Activated CD4-positive, alpha-beta T cell treated with anti-CD3 and anti-CD28 coated beads for 24 hours (primary cell): ENCODE measurements around the gene G0S2.
"Not testable (repeated sequence)": the region's sequence is repeated elsewhere in the genome, so short reads cannot be mapped to it uniquely, and the experiment has no call there.

Source experiments
- DNase-seq, 2 donors: peaks; one replicate each; pipeline ENCODE4 v3.0.0-alpha.2; 2020; ENCODE audit warnings: low read depth in 2 of 2

Gene G0S2

DNA sequence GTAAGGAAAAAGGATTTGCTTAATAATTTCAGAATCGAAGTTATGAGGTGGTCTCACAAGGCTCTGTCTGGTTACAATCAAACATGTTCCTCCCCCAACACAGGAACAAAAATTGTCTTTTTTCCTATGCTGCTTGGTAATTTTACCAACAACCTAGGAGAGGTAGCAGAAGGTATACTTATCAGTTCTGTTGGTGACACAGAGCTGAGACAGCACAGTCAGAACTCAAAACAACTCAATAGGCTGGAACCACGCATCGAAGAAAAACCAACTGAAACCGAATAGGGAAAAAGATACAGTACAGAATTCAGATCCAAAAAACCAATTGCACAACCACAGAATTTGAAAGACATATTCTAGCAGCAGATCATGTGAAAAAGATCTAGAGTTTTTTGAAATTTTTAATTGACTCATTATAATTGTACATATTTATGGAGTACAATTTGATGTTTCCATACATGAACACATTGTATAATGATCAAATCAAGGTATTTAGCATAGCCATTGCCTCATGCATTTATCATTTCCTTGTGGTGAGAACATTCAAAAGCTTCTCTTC is 3.8 kb downstream of the G0S2 start:
- DNase-seq, result no peak

DNA sequence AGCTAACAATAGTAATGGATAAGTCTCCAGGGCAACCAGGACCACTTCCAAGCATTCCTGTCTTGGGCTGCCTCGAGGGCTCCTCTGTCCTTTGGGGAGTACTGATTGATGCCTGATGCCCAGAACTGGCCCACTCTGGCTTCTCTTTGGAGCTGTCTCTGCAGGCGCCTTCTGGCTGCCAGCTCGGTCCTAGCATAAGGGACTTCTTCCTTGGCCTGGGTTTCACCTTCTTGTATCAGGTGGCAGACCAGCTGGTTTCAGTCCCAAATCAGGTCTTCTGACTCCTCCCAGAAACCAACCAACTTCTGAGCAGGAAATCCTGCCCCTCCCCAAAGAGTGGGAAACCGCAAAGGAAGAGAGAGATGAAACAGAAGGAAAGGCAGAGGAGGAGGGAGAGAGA is 10.6 kb downstream of the G0S2 start:
- DNase-seq, result no peak

DNA sequence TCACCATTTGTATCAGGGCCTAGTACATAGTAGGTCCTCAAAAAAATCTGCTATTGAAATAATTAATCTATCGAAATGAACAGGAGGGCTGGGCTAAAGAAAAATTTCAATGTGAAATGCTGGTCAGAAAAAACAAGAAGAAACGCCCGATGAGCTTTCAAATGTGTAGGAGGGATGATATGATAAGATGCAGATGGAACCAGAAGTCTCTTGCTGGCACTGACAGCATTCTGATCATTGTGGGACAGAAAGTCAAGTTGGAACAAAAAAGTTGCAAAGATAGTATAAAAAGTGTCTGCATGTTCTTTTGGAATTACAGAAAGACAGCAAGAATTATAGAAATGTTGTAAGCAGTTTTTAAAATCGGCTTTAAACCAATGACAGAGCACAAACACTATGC is 11.1 kb downstream of the G0S2 start:
- DNase-seq, result no peak

DNA sequence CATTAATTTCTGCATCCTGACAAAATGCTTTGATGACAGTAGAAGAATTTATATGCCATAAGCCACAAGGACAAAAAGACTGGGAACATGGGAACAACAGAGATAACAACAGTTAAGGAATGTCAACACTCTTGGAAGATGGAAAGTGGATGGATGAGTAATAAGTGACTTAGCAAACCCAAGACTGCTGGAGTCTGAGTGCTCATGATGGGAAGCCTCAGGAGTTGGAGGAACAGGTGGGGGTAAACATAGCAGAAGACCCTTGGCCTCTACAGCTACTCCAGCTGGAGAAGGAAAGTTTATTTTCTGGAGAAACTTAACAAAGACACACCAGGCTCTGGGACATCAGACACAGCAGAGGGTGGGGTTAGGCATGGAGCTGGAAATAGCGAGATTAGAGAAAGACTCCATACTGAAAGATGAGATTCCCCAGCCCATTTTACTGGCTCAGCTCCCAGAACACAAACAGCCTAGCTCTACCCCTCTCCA is 13.6 kb downstream of the G0S2 start:
- DNase-seq, result no peak

DNA sequence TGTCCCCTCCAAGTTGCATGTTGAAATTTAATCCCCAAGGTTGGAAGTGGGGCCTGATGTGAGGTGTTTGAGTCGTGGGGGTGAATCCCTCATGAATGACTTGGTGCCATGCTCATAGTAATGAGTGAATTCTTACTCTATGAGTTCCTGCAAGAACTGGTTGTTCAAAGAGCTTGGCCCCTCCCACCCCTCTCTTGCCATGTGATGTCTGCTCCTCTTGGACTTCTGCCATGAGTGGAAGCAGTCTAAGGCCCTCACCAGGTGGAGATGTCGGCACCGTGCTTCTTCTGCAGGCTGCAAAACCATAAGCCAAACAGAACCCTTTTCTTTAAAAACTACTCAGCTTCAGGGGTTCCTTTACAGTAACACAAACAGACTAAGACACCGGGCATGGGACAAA is 14.3 kb downstream of the G0S2 start:
- DNase-seq, result no peak

DNA sequence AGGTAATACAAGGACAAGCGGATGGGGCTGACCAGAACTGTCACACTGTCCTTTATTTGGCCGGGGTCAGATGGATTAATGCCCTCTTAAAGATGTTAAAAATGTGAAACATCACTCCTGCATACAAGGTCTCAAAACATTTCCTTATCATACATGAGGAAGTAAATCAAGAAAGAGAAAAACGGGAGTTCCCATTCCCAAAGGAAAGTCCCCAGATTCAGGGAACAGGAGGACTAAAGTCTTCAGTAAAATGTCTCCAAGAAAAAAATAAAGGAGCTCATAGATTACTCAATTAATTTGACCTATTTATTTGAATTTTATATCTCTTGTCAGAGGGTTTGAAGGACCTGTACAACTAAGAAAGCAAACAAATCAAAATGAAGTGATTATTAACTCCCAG is 16.0 kb downstream of the G0S2 start:
- no peak for DNase-seq

DNA sequence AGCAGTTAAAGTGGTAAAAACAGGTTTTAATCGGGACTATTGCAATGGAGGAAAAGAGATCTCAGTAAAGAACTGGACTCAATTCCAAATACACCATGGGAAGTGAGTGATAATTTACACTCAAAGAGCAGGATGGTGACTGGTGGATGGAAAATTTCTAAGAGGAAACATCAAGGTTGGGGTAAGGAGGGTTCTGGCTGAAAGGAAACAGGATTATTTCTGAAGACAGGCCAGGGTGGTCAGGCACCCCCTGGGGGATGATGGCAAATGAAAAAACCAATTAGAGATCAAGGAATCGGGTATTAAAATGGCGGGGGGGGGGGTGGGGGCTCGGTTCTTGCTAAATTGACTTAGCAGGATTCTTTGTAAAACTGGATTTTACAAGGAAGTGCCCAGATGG is 17.1 kb downstream of the G0S2 start:
- DNase-seq, result no peak

DNA sequence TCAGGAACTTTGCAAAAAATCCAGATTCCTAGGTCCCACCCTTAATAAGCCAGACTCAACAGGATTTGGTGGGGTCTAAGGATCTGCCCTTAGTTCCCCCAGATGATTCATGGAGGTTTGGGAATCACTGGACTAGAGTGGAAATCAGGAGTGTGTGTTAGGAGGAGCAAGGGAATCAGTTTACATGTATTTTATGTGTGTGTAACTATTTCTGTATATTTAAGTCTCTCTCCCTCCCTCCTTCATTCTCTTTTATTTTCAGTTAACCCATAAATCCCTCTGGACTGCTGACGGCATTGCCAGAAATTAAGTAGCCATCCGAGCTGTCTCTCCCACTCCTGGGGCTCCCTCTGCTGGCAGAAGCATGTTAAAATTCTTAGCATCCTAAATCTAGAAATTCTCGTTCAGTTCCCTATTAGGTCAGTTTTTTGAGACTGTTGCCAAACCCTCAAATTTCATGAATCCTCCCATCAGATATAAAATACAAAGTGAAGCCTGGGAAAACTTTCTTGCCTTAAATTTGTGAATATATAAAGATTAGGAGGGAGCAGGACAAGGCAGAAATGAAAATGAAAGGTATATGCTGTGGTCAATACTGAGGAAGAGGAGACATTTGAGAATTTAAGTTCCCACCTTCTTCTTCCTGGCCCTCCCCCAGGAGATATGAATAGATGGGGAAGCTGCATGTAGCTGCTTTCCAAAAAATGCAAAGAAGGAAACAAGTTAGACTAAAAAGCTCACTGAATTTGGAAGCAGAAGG is 17.7 kb downstream of the G0S2 start:
- peak; percentile 69 to 72 for DNase-seq

DNA sequence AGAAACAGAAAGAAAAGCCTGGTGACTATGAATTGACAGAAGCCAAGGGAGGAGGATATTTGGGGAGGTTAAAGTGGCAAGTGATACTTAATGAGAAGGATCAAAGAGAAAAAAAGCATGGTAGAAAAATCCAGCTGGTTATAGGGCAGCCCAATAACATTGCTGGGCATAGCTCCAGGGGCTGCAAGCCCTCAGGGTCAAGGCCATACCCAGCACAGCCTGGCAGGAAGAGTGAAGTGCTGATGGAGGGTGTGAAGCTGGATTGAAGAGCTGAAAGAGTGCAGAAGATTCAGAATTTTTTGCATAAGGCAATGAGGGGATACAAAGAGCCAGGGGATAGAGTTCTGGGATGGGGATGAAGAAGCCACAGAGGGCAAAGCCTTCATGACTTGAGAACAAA is 21.5 kb downstream of the G0S2 start:
- no peak for DNase-seq

DNA sequence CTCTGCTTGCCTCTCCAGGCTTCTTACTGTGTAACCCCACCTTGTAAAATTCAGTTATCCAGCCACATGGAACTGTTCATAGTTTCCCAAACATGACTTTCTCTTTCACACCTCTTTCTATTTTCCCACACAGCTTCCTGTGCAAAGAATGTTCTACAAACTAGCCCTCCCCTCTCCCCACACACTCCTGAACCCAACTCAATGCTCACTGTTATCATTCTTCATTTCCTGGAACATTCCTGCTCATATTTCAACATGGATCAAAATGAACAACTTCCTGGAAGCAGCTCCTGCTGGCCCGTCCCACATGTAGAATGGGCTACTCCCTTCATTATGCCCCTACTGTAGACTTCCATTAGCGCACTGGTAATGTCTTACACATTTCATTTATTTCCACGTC is 21.9 kb downstream of the G0S2 start:
- DNase-seq, result no peak

DNA sequence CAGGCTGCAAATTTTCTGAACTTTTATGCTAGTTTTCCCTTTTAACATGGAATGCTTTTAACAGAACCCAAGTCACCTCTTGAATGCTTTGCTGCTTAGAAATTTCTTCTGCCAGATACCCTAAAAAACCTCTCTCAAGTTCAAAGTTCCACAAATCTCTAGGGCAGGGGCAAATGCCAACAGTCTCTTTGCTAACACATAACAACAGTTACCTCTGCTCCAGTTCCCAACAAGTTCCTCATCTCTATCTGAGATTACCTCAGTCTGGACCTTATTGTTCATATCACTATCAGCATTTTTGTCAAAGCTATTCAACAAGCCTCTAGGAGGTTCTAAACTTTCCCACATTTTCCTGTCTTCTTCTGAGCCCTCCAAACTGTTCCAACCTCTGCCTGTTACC is 25.5 kb downstream of the G0S2 start:
- DNase-seq, result not testable (repeated sequence)

DNA sequence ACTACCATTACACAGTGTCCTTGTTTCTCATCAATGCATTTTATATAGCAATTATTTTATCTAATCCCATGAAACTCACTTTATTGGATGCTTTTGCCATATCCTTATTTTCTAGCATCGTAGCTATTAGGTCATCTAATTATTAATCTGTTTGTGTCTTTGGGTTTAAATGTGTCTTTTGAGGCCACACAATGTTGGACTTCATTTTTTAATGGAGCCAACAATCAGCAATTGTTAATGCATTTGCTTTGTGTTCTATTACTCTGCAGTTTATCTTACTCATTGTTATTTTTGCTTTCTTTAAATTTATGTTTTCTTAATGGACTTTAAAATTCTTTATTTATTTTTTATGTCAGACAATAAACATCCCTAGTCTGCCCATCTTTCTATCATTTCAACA is 27.6 kb downstream of the G0S2 start:
- no peak for DNase-seq

DNA sequence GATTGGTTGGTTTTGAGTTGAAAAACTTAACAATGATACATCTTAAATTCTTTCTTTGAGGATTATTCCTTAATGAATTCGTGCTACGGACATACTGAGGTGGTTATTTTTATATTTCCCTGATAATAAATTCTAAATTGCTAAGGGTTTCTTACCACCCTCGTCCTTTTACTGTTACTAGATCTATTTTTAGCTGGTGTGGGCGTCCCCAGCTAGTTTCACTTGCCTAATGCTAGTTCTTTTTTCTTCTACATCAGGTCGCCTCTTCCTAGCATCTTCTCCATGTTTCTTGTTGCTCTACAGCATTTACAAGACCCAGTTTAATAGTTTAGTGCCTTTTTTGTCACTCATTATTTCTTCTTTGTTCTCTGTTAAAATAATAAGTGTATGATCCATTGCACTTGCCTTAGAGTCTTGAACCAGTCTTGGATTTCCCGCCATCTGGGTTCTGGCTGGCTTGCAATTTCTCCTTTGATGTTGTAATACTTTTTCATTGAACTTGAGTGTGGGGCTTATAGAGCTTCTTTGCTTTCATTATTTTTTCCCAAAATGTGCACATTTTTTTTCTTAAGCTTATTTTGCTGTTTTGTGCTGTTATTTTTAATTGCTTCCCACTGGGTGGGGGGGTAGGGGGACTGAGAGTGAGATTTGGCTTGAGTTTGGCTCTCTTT is 28.8 kb downstream of the G0S2 start:
- no peak for DNase-seq

DNA sequence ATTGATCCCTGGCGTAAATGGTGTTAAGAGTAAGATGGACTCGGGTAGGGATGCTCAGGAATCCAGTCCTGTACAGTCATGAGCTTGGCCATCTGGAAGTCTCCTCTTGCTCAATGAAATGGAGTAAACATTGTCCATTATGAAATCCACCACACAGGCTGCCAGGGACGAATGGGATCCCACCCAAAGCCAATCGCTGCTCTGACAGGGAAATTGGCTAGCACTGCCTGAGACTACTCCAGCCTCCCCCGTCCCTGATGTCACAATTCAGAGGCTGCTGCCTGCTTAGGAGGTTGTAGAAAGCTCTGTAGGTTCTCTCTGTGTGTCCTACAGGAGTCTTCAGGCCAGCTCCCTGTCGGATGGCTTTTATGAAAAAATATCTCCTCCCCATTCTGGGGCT is 29.4 kb downstream of the G0S2 start, which contains the start of gene HSD11B1:
Gene HSD11B1, plus strand, starts transcription at position 263 of the 400 bp plus-strand sequence. Its CDS starts 97 bp downstream, at position 360.
- no peak for DNase-seq

DNA sequence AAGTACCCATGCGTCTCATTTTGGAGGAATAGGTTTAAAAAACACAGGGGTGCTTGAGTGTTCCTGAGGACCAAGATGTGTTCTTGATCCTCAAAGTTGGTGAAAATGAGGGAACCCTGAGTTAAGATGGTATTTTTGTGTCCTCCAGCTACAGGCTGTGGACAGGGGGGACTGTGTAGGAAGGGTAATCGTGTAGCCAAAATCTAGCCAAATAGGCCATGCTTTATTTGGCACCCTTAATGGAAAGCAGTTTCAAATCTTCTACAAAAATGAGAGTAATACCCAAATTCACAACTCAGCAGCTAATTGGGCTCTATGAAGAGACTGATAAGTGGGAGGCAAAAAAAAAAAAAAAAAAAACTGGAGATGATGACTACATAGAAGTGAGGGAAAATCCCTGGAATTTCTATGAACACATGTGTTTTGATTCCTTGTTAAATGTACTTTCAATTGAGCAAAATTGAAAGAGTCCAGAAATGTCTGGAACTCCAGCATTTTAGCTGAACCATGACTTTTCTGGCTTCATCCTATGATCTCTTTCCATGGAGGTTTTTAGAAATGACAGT is 29.9 kb downstream of the G0S2 start:
- DNase-seq, result no peak

DNA sequence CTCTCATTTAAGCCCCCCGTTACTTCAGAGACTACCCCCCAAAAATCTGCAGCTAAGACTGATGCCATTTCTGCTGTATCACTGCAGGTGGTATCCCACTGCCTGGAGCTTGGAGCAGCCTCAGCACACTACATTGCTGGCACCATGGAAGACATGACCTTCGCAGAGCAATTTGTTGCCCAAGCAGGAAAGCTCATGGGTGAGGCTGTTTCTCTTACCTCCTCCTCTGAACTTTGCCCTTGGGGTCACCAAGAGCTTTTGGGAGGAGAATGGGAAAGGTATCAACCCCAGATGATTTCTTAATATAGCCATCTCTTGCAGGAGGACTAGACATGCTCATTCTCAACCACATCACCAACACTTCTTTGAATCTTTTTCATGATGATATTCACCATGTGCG is 31.4 kb downstream of the G0S2 start:
- DNase-seq, result no peak

DNA sequence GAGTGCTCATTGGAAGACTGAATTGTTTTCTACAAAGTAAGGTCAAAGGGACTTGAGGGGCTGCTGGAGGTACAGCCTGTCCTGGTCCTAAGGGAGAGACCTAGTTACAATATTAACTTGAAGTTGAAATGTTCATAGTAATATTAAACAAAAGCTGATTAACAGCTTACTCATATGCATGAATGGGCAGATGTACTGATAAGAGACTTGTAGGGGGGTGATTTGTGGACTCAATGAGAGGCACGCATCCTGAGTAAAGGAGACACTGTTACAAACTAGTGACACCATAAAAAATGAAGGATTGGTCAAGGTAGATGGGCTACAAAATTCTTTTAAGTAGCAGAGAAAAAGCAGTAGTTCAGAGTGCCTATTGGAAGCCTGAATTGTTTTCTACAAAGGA is 32.1 kb downstream of the G0S2 start:
- DNase-seq, result no peak

DNA sequence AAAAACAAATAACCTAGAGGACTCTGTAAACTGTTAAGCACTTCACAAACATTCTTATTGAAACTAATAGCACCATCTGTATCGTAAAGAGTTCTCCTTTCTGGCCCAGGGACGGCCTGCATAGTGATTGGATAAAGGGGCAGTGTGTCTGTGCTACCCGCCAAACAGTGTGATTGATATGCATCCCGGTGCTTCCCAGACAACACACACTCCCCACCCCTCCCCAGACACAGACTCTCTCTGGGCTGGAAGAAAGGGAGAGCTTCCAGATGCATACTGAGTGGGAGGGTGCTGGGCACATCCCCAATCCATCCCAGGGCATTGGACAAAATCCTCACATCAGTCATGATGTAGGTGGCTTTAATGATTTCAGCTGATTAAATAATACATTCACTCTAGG is 33.1 kb downstream of the G0S2 start:
- DNase-seq, result no peak

DNA sequence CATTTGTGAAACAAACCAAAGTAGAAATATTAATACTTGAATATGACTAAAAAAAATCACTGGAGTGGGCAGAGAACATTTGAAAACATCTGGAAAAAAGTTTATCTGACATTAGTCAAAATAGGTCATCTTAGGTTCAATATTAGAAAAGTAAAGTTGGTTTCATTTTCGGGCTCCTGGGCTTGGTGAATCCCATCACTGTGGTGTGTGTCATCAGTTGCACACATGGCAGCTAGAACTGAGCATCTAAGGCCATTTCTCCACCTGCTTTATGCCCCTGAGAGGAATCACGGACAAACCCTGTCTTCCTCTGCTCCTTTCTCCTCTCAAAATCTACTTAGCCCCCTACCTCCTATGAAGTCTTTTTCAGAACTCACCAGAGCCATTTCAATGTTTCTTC is 34.9 kb downstream of the G0S2 start:
- no peak for DNase-seq

DNA sequence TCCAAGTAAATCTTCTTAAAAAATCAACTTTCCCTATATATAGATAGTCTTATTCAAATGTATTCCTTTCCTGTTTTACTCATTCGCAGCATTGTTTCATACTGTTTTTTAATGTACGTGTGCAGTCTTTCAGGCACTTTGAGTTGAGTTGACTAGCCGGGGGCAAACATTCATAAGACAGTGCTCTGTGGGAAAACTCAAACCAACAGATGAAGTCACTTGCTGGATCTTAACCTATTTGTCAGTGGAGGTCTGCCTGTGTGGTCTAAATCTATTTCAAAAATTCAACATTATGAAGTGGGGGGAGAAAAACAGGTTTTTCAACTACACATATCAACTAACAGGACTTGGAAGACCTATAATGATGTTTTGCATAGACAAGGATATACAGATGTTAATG is 35.6 kb downstream of the G0S2 start:
- no peak for DNase-seq

DNA sequence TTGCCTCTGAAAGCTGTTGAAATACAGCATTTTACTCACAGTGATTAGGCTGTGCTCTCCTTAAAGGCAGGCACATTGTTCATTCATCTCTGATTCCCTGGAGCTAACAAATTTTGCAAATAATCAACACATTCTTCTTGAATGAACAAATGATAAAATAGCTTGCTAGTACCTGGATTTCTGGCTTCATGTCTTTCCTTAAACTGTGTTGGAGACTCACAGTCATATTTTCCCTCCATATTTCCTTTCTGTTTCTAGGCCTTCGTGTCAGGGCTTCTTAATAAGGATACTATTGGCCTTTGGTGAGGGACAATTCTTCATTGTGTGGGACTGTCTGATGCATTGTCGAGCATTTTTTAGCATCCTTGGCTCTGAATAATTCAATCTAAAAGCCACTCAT is 39.1 kb downstream of the G0S2 start:
- no peak for DNase-seq

DNA sequence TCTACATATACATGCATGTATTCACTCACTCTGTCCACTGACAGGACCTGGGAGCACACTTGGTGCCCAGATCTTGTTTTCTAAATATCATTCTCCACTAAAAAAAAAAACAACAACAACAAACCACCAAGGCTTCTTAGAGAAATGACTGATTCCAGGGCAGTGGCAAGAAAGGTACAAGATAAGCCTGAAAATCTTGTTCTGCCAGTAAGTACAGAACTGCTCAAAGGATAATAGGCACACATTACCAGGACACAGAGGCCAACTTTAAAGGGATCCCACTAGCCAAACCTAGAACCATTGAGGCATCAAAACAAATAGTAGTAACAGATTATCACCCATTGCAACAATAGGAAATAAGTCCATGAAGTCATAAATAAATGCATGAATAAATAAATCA is 40.1 kb downstream of the G0S2 start:
- DNase-seq, result no peak

DNA sequence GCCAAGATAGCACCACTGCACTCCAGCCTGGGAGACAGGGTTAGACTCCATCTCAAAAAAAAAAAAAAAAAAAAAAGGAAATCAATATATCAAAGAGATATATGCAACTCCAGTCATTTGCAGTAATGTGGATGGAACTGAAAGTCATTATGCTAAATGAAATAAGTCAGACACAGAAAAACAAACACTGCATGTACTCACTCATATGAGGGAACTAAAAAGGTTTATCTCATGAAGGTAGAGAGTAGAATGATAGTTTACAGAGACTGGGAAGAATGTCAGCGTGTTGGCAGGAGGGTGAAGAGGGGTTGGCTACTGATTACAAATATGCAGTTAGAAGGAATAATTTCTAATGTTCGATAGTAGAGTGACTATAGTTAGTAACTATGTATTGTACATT is 42.6 kb downstream of the G0S2 start:
- no peak for DNase-seq
